ENCODE measurements around the gene TBC1D2B.
A peak's percentile ranks its signal among the peaks of the same experiment; 100 is the strongest.
"Not testable (repeated sequence)": the region's sequence is repeated elsewhere in the genome, so short reads cannot be mapped to it uniquely, and the experiment has no call there.

The TBC1D2B gene

GRCh38 chr15:78001656-78002055, 75.9 kb downstream of the TBC1D2B start:
- no peak for DNase-seq (ENCODE audit: low spot score)

GRCh38 chr15:78000927-78001249, 76.6 kb downstream of the TBC1D2B start:
- DNase-seq (ENCODE audit: low spot score), result no peak

GRCh38 chr15:78000091-78000926, 77.2 kb downstream of the TBC1D2B start:
- peak; percentile 25 for DNase-seq (ENCODE audit: low spot score)

- DNase-seq (ENCODE audit: low spot score), result no peak
Observed at GRCh38 chr15:77999486-77999885, 78.0 kb downstream of the TBC1D2B start.

GRCh38 chr15:77998592-77998991, 78.9 kb downstream of the TBC1D2B start:
- no peak for DNase-seq (ENCODE audit: low spot score)

- DNase-seq (ENCODE audit: low spot score), result not testable (repeated sequence)
Observed at GRCh38 chr15:77997761-77998554, 79.6 kb downstream of the TBC1D2B start.

- not testable (repeated sequence) for DNase-seq (ENCODE audit: low spot score)
Observed at GRCh38 chr15:77997221-77997620, 80.3 kb downstream of the TBC1D2B start.

GRCh38 chr15:77996713-77997171, 80.8 kb downstream of the TBC1D2B start:
- not testable (repeated sequence) for DNase-seq (ENCODE audit: low spot score)

GRCh38 chr15:77996226-77996625, 81.3 kb downstream of the TBC1D2B start:
- DNase-seq (ENCODE audit: low spot score), result not testable (repeated sequence)

- not testable (repeated sequence) for DNase-seq (ENCODE audit: low spot score)
Observed at GRCh38 chr15:77995537-77995918, 82.0 kb downstream of the TBC1D2B start.

- peak; percentile 54 for DNase-seq (ENCODE audit: low spot score)
Observed at GRCh38 chr15:77994893-77995536, 82.5 kb downstream of the TBC1D2B start.

GRCh38 chr15:77993970-77994693, 83.4 kb downstream of the TBC1D2B start:
- peak; percentile 83 for DNase-seq (ENCODE audit: low spot score)

GRCh38 chr15:77993374-77993911, 84.1 kb downstream of the TBC1D2B start:
- DNase-seq (ENCODE audit: low spot score), result no peak

- DNase-seq (ENCODE audit: low spot score), result no peak
Observed at GRCh38 chr15:77992356-77993222, 84.9 kb downstream of the TBC1D2B start.

- DNase-seq (ENCODE audit: low spot score), result peak; percentile 68
Observed at GRCh38 chr15:77991658-77992201, 85.8 kb downstream of the TBC1D2B start.

- no peak for DNase-seq (ENCODE audit: low spot score)
Observed at GRCh38 chr15:77991029-77991406, 86.5 kb downstream of the TBC1D2B start.

GRCh38 chr15:77989296-77990143, 88.0 kb downstream of the TBC1D2B start:
- DNase-seq (ENCODE audit: low spot score), result no peak

GRCh38 chr15:77988347-77989295, 88.9 kb downstream of the TBC1D2B start:
- no peak for DNase-seq (ENCODE audit: low spot score)
